ENCODE data around the gene ITGA4.

Gene ITGA4

GRCh38 chr2:181471783-181472182 lies 14.6 kb downstream of the ITGA4 start:
- Histone ChIP-seq H4K20me1 (ENCODE audit: low read depth, low read length) (no peaks in the 10 kb centered on the region), H3F3A (ENCODE audit: insufficient read depth) (no peaks in the 10 kb centered on the region), H3K4me2 (ENCODE audit: low read depth, low read length, poor library complexity, severe bottlenecking) (no peak overlapping the region), H2AFZ (ENCODE audit: low read depth, low read length, severe bottlenecking) (no peak overlapping the region), H3K9me2 (replicated peaks; ENCODE audit: insufficient read depth, low read length) (no peaks in the 10 kb centered on the region), H3K27me3 (ENCODE audit: low read length) (no peaks in the 10 kb centered on the region), H3K9ac (ENCODE audit: low read length) (no peak overlapping the region), H3K79me2 (ENCODE audit: insufficient read depth, low read length) (peaks cover 62% of the 10 kb centered on the region), H3K27ac (ENCODE audit: low read depth, low read length) (no peak overlapping the region), H3K9me3 (ENCODE audit: insufficient read depth, low read length) (no peaks in the 10 kb centered on the region), H3K36me3 (ENCODE audit: low read length) (peaks cover 38% of the 10 kb centered on the region; the same call in 1 of the 2 replicates), H3K4me3 (ENCODE audit: insufficient read depth, low read length, poor library complexity, severe bottlenecking) (no peak overlapping the region)
- no peak for TF ChIP-seq CTCF (IDR thresholded peaks at IDR 0.05; ENCODE audit: insufficient read depth, low read length, poor library complexity, severe bottlenecking)
- no peak for TF ChIP-seq EZH2phosphoT487 (conservative IDR thresholded peaks at IDR 0.05; ENCODE audit: low read length)

GRCh38 chr2:181472990-181473389 lies 15.8 kb downstream of the ITGA4 start:
- Histone ChIP-seq H3F3A (ENCODE audit: insufficient read depth) (no peaks in the 10 kb centered on the region), H4K20me1 (ENCODE audit: low read depth, low read length) (no peaks in the 10 kb centered on the region), H3K79me2 (ENCODE audit: insufficient read depth, low read length) (peaks cover 50% of the 10 kb centered on the region), H3K27me3 (ENCODE audit: low read length) (no peaks in the 10 kb centered on the region), H3K9me3 (ENCODE audit: insufficient read depth, low read length) (no peaks in the 10 kb centered on the region), H3K9ac (ENCODE audit: low read length) (no peak overlapping the region), H3K4me3 (ENCODE audit: insufficient read depth, low read length, poor library complexity, severe bottlenecking) (no peak overlapping the region), H3K4me2 (ENCODE audit: low read depth, low read length, poor library complexity, severe bottlenecking) (no peak overlapping the region), H3K9me2 (replicated peaks; ENCODE audit: insufficient read depth, low read length) (no peaks in the 10 kb centered on the region), H2AFZ (ENCODE audit: low read depth, low read length, severe bottlenecking) (no peak overlapping the region), H3K36me3 (ENCODE audit: low read length) (peaks cover 41% of the 10 kb centered on the region; the same call in 1 of the 2 replicates), H3K27ac (ENCODE audit: low read depth, low read length) (no peak overlapping the region)
- no peak for TF ChIP-seq CTCF (IDR thresholded peaks at IDR 0.05; ENCODE audit: insufficient read depth, low read length, poor library complexity, severe bottlenecking)
- no peak for TF ChIP-seq EZH2phosphoT487 (conservative IDR thresholded peaks at IDR 0.05; ENCODE audit: low read length)

- Histone ChIP-seq H3K9me2 (replicated peaks; ENCODE audit: insufficient read depth, low read length) (no peaks in the 10 kb centered on the region), H3K79me2 (ENCODE audit: insufficient read depth, low read length) (peaks cover 40% of the 10 kb centered on the region), H3K9me3 (ENCODE audit: insufficient read depth, low read length) (no peaks in the 10 kb centered on the region), H3K4me3 (ENCODE audit: insufficient read depth, low read length, poor library complexity, severe bottlenecking) (no peak overlapping the region), H3K9ac (ENCODE audit: low read length) (no peak overlapping the region), H3K36me3 (ENCODE audit: low read length) (peaks cover 40% of the 10 kb centered on the region; the same call in 1 of the 2 replicates), H3K4me2 (ENCODE audit: low read depth, low read length, poor library complexity, severe bottlenecking) (no peak overlapping the region), H2AFZ (ENCODE audit: low read depth, low read length, severe bottlenecking) (no peak overlapping the region), H3K27ac (ENCODE audit: low read depth, low read length) (no peak overlapping the region), H3F3A (ENCODE audit: insufficient read depth) (no peaks in the 10 kb centered on the region), H4K20me1 (ENCODE audit: low read depth, low read length) (no peaks in the 10 kb centered on the region), H3K27me3 (ENCODE audit: low read length) (no peaks in the 10 kb centered on the region)
- TF ChIP-seq CTCF (IDR thresholded peaks at IDR 0.05; ENCODE audit: insufficient read depth, low read length, poor library complexity, severe bottlenecking) (no peak), EZH2phosphoT487 (conservative IDR thresholded peaks at IDR 0.05; ENCODE audit: low read length) (no peak)
Observed at GRCh38 chr2:181474222-181474881, 17.2 kb downstream of the ITGA4 start.

All from SU-DHL-6 (cell line).